HEK293 (cell line): ENCODE results near the gene PPP2R1B.
A peak's percentile ranks its signal among the peaks of the same experiment; 100 is the strongest.

Experiments
- CTCF ChIA-PET: fragments of 350-600 bp; formaldehyde crosslinking; extraction: SDS; loops from one replicate; lab custom pipeline; 2021; ENCODE audit warnings: antibody characterized with exemption; lab: Yijun Ruan, JAX
- POLR2A ChIA-PET: fragments of 300-600 bp; formaldehyde crosslinking; extraction: SDS; loops from one replicate; lab custom pipeline; 2020; ENCODE audit warnings: antibody characterized with exemption, inconsistent platforms; lab: Yijun Ruan, JAX
- H3K27ac ChIP-seq: fragments of 200-500 bp; sonication (Bioruptor generic); 2 replicates; pipeline ENCODE4 v1.5.1; 2014; ENCODE audit warnings: low read depth, low read length, control low read depth, inconsistent platforms; ENCODE audit errors: extremely low read depth
- H3K36me3 ChIP-seq, 2 experiments: fragments of 200-500 bp in 1 of 2; sonication (Bioruptor generic) in 1 of 2; 1 replicate in 1 of 2; 2 replicates in 1 of 2; pipeline ENCODE4 v1.5.1; 2014 to 2017; ENCODE audit warnings: inconsistent platforms in 2 of 2, low read length in 2 of 2; ENCODE audit not compliant: control insufficient read depth in 2 of 2, insufficient read depth in 1 of 2
- H3K4me1 ChIP-seq: fragments of 200-500 bp; sonication (Bioruptor generic); 2 replicates; pipeline ENCODE4 v1.5.1; 2014; ENCODE audit warnings: mild to moderate bottlenecking, low read length, inconsistent platforms; ENCODE audit not compliant: control insufficient read depth, insufficient read depth
- H3K4me3 ChIP-seq: 2 replicates; pipeline ENCODE4 v1.5.1; 2011; ENCODE audit warnings: low read depth, mild to moderate bottlenecking, control low read depth, low read length, moderate library complexity
- H3K9me3 ChIP-seq: fragments of 200-500 bp; sonication (Bioruptor generic); 2 replicates; pipeline ENCODE4 v1.5.1; 2014; ENCODE audit warnings: low read depth, low read length, inconsistent platforms; ENCODE audit not compliant: control insufficient read depth, insufficient read depth
- EGR2 ChIP-seq: fragments of 450-650 bp; formaldehyde crosslinking; IDR thresholded peaks from 2 replicates; pipeline ENCODE4 v1.5.1; 2016; ENCODE audit warnings: low read depth, missing biosample characterization, missing genetic modification characterization
- KLF1 ChIP-seq: fragments of 450-650 bp; formaldehyde crosslinking; IDR thresholded peaks from 2 replicates; pipeline ENCODE4 v1.5.1; 2016; ENCODE audit warnings: missing biosample characterization, missing genetic modification characterization
- KLF8 ChIP-seq: fragments of 450-650 bp; formaldehyde crosslinking; IDR thresholded peaks from 2 replicates; pipeline ENCODE4 v1.5.1; 2016; ENCODE audit warnings: missing biosample characterization, missing genetic modification characterization
- TCF7L2 ChIP-seq: IDR thresholded peaks from 2 replicates; pipeline ENCODE4 v1.6.1; 2011; ENCODE audit warnings: low read depth, mild to moderate bottlenecking, inconsistent platforms, low read length, moderate library complexity, borderline replicate concordance
- YY1 ChIP-seq: fragments of 450-650 bp; formaldehyde crosslinking; IDR thresholded peaks from 2 replicates; pipeline ENCODE4 v1.5.1; 2018; ENCODE audit warnings: missing biosample characterization, missing genetic modification characterization
- ZFHX2 ChIP-seq: fragments of 450-650 bp; formaldehyde crosslinking; conservative IDR thresholded peaks from 2 replicates; pipeline ENCODE4 v1.5.1; 2016; ENCODE audit warnings: missing biosample characterization, missing genetic modification characterization
- ZFP69B ChIP-seq: fragments of 450-650 bp; formaldehyde crosslinking; IDR thresholded peaks from 2 replicates; pipeline ENCODE4 v1.5.1; 2016; ENCODE audit warnings: missing biosample characterization, missing genetic modification characterization
- ZNF140 ChIP-seq: fragments of 450-650 bp; formaldehyde crosslinking; IDR thresholded peaks from 2 replicates; pipeline ENCODE4 v1.5.1; 2016; ENCODE audit warnings: missing biosample characterization, missing genetic modification characterization
- ZNF19 ChIP-seq: fragments of 450-650 bp; formaldehyde crosslinking; IDR thresholded peaks from 2 replicates; pipeline ENCODE4; 2016; ENCODE audit warnings: missing biosample characterization, missing genetic modification characterization, low read depth
- ZNF311 ChIP-seq: fragments of 450-650 bp; formaldehyde crosslinking; IDR thresholded peaks from 2 replicates; pipeline ENCODE4 v1.5.1; 2017; ENCODE audit warnings: missing biosample characterization, missing genetic modification characterization, borderline replicate concordance
- ZNF354C ChIP-seq: fragments of 450-650 bp; formaldehyde crosslinking; IDR thresholded peaks from 2 replicates; pipeline ENCODE4 v1.5.1; 2016; ENCODE audit warnings: missing biosample characterization, missing genetic modification characterization, low read depth, borderline replicate concordance
- ZNF747 ChIP-seq: fragments of 450-650 bp; formaldehyde crosslinking; IDR thresholded peaks from 2 replicates; pipeline ENCODE4 v1.5.1; 2016; ENCODE audit warnings: missing biosample characterization, missing genetic modification characterization
- ZNF776 ChIP-seq: fragments of 450-650 bp; formaldehyde crosslinking; IDR thresholded peaks from 2 replicates; pipeline ENCODE4 v1.5.0; 2017; ENCODE audit warnings: missing biosample characterization, missing genetic modification characterization, borderline replicate concordance
- ZSCAN16 ChIP-seq: fragments of 450-650 bp; formaldehyde crosslinking; IDR thresholded peaks from 2 replicates; pipeline ENCODE4 v1.5.1; 2016; ENCODE audit warnings: missing biosample characterization, missing genetic modification characterization
- TF ChIP-seq, protein P1 (sequence below): fragments of 450-650 bp; formaldehyde crosslinking; optimal IDR thresholded peaks from 2 replicates; pipeline ENCODE3; 2016; ENCODE audit warnings: missing biosample characterization, mild to moderate bottlenecking, missing genetic modification characterization
- TF ChIP-seq, protein P2 (sequence below): fragments of 450-650 bp; formaldehyde crosslinking; IDR thresholded peaks from 2 replicates; pipeline ENCODE4 v1.5.1; 2017; ENCODE audit warnings: missing biosample characterization, missing genetic modification characterization
- TF ChIP-seq, protein P3 (sequence below): fragments of 450-650 bp; formaldehyde crosslinking; IDR thresholded peaks from 2 replicates; pipeline ENCODE4 v1.5.1; 2016; ENCODE audit warnings: missing biosample characterization, missing genetic modification characterization
- TF ChIP-seq, protein P4 (sequence below): IDR thresholded peaks from 2 replicates; pipeline ENCODE4 v1.6.1; 2011; ENCODE audit warnings: mild to moderate bottlenecking, low read depth, low read length, borderline replicate concordance
- TF ChIP-seq, protein P5 (sequence below): fragments of 450-650 bp; formaldehyde crosslinking; IDR thresholded peaks from 2 replicates; pipeline ENCODE4 v1.5.1; 2016; ENCODE audit warnings: missing biosample characterization, missing genetic modification characterization
- TF ChIP-seq, protein P6 (sequence below): fragments of 450-650 bp; formaldehyde crosslinking; IDR thresholded peaks from 2 replicates; pipeline ENCODE4 v1.5.1; 2017; ENCODE audit warnings: missing biosample characterization, missing genetic modification characterization
- TF ChIP-seq, protein P7 (sequence below): fragments of 450-650 bp; formaldehyde crosslinking; IDR thresholded peaks from 2 replicates; pipeline ENCODE4 v1.5.1; 2017; ENCODE audit warnings: missing biosample characterization, missing genetic modification characterization

Gene PPP2R1B

DNA sequence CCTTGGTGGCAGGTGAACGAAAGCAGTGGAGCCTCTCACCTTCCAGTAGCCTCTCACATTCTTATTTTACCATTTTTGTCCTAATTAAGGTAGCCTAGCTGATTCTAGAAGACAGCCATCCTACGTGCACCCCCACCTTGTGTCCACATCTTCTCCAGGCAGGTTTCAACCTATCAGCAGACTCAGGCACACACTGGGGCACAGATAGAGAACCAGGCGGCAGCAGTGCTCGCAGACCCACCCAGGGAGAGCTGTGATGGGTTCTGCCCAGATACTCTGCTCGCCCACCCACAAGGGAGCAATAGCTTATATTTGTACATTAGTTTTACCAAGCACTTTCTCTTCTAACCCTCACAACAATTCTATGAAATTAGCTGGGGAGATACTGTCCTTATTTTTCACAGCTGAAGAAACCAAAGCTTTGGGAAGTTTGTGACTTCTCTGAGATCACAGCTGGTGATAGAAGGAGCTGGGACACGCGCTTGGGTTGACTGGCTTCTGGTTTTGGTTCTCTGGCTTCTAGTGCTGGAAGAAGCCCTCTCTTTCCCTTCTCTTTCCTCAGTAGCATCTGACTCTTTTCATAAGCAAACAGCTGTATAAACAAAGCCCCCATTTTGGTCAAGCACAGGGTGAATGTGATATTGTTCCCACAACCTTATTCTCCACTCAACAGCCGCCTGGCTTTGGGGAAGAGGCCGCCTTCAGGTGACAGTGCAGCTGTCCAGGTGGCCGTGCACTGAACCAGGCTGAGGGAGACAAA lies 36.9 kb downstream of the PPP2R1B start:
- H3K27ac ChIP-seq: no peak overlapping the region
- no peak for TF ChIP-seq ZNF311
- TF ChIP-seq, protein P1, sequence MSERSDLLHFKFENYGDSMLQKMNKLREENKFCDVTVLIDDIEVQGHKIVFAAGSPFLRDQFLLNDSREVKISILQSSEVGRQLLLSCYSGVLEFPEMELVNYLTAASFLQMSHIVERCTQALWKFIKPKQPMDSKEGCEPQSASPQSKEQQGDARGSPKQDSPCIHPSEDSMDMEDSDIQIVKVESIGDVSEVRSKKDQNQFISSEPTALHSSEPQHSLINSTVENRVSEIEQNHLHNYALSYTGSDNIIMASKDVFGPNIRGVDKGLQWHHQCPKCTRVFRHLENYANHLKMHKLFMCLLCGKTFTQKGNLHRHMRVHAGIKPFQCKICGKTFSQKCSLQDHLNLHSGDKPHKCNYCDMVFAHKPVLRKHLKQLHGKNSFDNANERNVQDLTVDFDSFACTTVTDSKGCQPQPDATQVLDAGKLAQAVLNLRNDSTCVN: no peak
- TF ChIP-seq, protein P2, sequence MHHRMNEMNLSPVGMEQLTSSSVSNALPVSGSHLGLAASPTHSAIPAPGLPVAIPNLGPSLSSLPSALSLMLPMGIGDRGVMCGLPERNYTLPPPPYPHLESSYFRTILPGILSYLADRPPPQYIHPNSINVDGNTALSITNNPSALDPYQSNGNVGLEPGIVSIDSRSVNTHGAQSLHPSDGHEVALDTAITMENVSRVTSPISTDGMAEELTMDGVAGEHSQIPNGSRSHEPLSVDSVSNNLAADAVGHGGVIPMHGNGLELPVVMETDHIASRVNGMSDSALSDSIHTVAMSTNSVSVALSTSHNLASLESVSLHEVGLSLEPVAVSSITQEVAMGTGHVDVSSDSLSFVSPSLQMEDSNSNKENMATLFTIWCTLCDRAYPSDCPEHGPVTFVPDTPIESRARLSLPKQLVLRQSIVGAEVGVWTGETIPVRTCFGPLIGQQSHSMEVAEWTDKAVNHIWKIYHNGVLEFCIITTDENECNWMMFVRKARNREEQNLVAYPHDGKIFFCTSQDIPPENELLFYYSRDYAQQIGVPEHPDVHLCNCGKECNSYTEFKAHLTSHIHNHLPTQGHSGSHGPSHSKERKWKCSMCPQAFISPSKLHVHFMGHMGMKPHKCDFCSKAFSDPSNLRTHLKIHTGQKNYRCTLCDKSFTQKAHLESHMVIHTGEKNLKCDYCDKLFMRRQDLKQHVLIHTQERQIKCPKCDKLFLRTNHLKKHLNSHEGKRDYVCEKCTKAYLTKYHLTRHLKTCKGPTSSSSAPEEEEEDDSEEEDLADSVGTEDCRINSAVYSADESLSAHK (tag by site-specific recombination): no peak
- TF ChIP-seq, protein P3, sequence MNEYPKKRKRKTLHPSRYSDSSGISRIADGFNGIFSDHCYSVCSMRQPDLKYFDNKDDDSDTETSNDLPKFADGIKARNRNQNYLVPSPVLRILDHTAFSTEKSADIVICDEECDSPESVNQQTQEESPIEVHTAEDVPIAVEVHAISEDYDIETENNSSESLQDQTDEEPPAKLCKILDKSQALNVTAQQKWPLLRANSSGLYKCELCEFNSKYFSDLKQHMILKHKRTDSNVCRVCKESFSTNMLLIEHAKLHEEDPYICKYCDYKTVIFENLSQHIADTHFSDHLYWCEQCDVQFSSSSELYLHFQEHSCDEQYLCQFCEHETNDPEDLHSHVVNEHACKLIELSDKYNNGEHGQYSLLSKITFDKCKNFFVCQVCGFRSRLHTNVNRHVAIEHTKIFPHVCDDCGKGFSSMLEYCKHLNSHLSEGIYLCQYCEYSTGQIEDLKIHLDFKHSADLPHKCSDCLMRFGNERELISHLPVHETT (tag by site-specific recombination): no peak
- TF ChIP-seq, protein P4, sequence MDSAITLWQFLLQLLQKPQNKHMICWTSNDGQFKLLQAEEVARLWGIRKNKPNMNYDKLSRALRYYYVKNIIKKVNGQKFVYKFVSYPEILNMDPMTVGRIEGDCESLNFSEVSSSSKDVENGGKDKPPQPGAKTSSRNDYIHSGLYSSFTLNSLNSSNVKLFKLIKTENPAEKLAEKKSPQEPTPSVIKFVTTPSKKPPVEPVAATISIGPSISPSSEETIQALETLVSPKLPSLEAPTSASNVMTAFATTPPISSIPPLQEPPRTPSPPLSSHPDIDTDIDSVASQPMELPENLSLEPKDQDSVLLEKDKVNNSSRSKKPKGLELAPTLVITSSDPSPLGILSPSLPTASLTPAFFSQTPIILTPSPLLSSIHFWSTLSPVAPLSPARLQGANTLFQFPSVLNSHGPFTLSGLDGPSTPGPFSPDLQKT: no peak
- no peaks in the 10 kb centered on the region for H3K9me3 ChIP-seq
- no peaks in the 10 kb centered on the region for H3K4me1 ChIP-seq
- H3K4me3 ChIP-seq: no peak overlapping the region
- POLR2A ChIA-PET: interaction anchor here (0.5 kb wide), 1 partner anchor 122 kb away, joined by 3 read pairs; no protein-coding TSS in a partner anchor
- CTCF ChIA-PET: interaction anchor here (0.6 to 1.3 kb wide), 2 partner anchors 24 to 48 kb away, joined by 3 to 4 read pairs; no protein-coding TSS in a partner anchor
- H3K36me3 ChIP-seq: peaks cover 0 to 41% of the 10 kb centered on the region in 2 experiments; a peak in 1 of 3 replicates

DNA sequence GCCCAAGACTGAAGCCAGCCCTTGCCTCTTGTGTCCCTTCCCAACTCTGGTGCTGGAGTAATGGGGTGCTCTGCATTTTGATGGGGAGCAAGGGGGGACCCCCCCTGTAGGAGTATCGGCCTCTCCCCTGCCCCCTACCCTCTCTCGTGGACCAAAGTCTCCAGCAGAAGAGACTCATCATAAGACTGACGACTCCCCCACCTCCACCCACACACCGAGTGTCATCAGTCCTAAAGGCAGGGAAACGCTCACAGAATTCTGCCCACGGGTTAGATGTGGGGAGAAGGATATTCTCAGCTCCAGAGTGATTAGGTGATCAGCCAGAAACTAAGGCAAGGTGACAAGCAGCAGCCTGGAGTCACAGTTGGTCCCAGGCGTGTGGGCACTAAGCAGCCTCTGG lies 38.8 kb downstream of the PPP2R1B start:
- no peak for TF ChIP-seq ZFP69B (tag by site-specific recombination)
- TF ChIP-seq, protein P5, sequence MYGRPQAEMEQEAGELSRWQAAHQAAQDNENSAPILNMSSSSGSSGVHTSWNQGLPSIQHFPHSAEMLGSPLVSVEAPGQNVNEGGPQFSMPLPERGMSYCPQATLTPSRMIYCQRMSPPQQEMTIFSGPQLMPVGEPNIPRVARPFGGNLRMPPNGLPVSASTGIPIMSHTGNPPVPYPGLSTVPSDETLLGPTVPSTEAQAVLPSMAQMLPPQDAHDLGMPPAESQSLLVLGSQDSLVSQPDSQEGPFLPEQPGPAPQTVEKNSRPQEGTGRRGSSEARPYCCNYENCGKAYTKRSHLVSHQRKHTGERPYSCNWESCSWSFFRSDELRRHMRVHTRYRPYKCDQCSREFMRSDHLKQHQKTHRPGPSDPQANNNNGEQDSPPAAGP (tag by site-specific recombination): no peak
- TF ChIP-seq KLF8 (tag by site-specific recombination): no peak
- TF ChIP-seq ZSCAN16 (tag by site-specific recombination): no peak
- no peak for TF ChIP-seq TCF7L2
- TF ChIP-seq YY1: no peak
- no peak for TF ChIP-seq ZNF776 (tag by site-specific recombination)
- TF ChIP-seq ZNF747: no peak
- no peak for TF ChIP-seq ZNF19 (tag by site-specific recombination)
- TF ChIP-seq EGR2 (tag by site-specific recombination): peak; percentile 69
- TF ChIP-seq ZNF140 (tag by site-specific recombination): no peak
- TF ChIP-seq ZFHX2 (tag by site-specific recombination): peak; percentile 70
- TF ChIP-seq ZNF354C: no peak
- TF ChIP-seq, protein P6, sequence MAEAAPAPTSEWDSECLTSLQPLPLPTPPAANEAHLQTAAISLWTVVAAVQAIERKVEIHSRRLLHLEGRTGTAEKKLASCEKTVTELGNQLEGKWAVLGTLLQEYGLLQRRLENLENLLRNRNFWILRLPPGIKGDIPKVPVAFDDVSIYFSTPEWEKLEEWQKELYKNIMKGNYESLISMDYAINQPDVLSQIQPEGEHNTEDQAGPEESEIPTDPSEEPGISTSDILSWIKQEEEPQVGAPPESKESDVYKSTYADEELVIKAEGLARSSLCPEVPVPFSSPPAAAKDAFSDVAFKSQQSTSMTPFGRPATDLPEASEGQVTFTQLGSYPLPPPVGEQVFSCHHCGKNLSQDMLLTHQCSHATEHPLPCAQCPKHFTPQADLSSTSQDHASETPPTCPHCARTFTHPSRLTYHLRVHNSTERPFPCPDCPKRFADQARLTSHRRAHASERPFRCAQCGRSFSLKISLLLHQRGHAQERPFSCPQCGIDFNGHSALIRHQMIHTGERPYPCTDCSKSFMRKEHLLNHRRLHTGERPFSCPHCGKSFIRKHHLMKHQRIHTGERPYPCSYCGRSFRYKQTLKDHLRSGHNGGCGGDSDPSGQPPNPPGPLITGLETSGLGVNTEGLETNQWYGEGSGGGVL (tag by site-specific recombination): no peak
- TF ChIP-seq, protein P7, sequence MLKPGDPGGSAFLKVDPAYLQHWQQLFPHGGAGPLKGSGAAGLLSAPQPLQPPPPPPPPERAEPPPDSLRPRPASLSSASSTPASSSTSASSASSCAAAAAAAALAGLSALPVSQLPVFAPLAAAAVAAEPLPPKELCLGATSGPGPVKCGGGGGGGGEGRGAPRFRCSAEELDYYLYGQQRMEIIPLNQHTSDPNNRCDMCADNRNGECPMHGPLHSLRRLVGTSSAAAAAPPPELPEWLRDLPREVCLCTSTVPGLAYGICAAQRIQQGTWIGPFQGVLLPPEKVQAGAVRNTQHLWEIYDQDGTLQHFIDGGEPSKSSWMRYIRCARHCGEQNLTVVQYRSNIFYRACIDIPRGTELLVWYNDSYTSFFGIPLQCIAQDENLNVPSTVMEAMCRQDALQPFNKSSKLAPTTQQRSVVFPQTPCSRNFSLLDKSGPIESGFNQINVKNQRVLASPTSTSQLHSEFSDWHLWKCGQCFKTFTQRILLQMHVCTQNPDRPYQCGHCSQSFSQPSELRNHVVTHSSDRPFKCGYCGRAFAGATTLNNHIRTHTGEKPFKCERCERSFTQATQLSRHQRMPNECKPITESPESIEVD: no peak
- no peak for TF ChIP-seq KLF1
- ChIA-PET POLR2A (no interaction called here), CTCF (interaction anchor here (1.8 kb wide), 1 partner anchor 123 kb away, joined by 5 read pairs; no protein-coding TSS in a partner anchor)
- H3K4me1 ChIP-seq: no peaks in the 10 kb centered on the region
- no peak overlapping the region for H3K27ac ChIP-seq
- no peaks in the 10 kb centered on the region for H3K9me3 ChIP-seq
- no peak overlapping the region for H3K4me3 ChIP-seq
- H3K36me3 ChIP-seq: peaks cover 0 to 60% of the 10 kb centered on the region in 2 experiments; a peak in 1 of 3 replicates
